Measurements from ENCODE around the gene PECR. TPM values are rescaled to one million over a fixed set of nuclear protein-coding genes. Genes with fewer than 3 reads are reported as not detected.
"Not testable (repeated sequence)": the region's sequence is repeated elsewhere in the genome, so short reads cannot be mapped to it uniquely, and the experiment has no call there.

Gene PECR
- total RNA-seq, 1 donor from 2014 or later: 32.2 TPM

DNA sequence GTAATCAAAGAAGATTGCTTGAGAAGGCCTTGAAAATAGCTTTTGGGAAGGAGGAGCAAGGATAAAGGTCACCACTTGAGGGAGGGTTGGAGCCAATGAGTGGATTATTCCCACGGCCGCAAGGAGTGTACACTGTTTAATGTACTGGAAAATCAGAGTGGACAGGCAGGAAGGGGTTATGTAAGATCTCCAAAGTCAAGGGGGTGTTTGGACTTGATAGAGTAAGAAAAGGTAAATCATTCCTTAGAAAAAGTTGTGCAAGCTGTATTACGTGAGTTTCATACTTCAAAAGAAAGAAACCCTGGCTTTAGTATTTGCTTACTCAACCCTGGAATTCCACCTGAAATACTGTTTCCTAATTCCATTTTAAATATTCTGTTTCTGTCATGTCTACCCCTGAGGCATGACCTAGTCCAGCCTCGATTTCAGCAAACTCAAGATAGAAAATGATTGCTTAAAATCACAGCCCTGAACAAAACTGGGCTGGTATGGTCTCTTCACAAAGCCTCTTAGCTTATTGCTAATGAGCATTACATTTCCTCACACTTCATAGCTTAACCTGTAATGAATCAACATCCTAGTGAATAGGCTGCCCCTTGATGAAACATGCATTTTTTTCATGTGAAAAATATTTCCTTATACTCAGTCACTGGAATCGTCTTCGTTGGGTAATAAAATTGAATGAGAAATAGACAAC, 69.3 kb downstream of the PECR start:
- Histone ChIP-seq H3K36me3 (no peaks in the 10 kb centered on the region), H3K9me3 (no peaks in the 10 kb centered on the region), H3K27me3 (no peaks in the 10 kb centered on the region), H3K4me3 (peak overlapping the region; percentile 67 to 95), H3K27ac (no peak overlapping the region), H3K4me1 (peaks cover 0 to 4% of the 10 kb centered on the region in 2 donors)
- TF ChIP-seq, protein P1, sequence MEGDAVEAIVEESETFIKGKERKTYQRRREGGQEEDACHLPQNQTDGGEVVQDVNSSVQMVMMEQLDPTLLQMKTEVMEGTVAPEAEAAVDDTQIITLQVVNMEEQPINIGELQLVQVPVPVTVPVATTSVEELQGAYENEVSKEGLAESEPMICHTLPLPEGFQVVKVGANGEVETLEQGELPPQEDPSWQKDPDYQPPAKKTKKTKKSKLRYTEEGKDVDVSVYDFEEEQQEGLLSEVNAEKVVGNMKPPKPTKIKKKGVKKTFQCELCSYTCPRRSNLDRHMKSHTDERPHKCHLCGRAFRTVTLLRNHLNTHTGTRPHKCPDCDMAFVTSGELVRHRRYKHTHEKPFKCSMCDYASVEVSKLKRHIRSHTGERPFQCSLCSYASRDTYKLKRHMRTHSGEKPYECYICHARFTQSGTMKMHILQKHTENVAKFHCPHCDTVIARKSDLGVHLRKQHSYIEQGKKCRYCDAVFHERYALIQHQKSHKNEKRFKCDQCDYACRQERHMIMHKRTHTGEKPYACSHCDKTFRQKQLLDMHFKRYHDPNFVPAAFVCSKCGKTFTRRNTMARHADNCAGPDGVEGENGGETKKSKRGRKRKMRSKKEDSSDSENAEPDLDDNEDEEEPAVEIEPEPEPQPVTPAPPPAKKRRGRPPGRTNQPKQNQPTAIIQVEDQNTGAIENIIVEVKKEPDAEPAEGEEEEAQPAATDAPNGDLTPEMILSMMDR (IDR thresholded peaks at IDR 0.05): no peak
- intact Hi-C loops (cut with DNase I): no loop called here
- no peak for DNase-seq (ENCODE audit: low spot score in 2 of 2)

DNA sequence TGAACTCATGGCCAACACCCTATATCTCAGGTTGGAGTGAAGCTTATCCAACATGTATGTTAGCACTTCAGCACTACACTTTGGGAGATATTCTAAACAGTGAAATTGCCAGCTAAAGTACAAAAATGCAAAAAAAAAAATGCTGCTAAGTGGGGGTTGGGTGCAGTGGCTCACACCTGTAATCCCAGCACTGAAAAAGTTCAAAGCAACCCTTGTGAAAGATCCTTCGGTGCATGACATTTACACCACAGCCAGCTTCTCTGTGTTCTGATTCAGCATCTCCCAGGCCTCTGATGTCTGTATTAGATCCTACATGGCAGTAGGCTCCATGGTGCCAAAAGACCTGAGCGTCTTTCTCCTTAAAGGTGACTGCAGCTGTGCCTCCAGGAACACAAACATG, 72.4 kb downstream of the PECR start:
- intact Hi-C loops (cut with DNase I): not testable (repeated sequence)

DNA sequence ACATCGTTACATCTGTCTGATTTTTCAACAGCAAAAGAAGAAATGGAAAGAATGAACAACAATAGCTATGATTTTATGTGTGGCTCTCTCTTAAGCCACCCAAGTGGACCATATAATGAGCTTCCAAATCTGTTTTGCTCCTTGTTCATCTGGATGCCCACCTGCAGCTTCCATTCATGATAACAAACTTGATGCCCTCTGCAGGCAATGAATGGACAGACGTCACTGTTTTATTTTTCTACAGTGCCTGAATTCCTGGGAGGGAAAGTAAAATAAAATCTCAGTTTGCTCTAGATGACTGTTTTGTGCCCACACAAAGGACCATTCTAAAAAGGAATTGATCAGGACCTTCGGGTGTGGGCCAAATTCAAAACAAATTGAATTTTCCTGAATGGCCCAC, 73.2 kb downstream of the PECR start:
- Histone ChIP-seq H3K36me3 (no peaks in the 10 kb centered on the region), H3K9me3 (no peaks in the 10 kb centered on the region), H3K4me1 (no peaks in the 10 kb centered on the region), H3K4me3 (no peak overlapping the region), H3K27ac (no peak overlapping the region), H3K27me3 (no peaks in the 10 kb centered on the region)
- no peak for DNase-seq (ENCODE audit: low spot score in 2 of 2)
- intact Hi-C loops (cut with DNase I): no loop called here
- TF ChIP-seq, protein P1 (IDR thresholded peaks at IDR 0.05): no peak

More for the DNA sequence above, 72.4 kb downstream of the PECR start:
- H3K9me3 ChIP-seq; H3K36me3 ChIP-seq; H3K27me3 ChIP-seq; H3K27ac ChIP-seq; H3K4me1 ChIP-seq; H3K4me3 ChIP-seq; DNase-seq (ENCODE audit: low spot score in 2 of 2): not testable (repeated sequence)

DNA sequence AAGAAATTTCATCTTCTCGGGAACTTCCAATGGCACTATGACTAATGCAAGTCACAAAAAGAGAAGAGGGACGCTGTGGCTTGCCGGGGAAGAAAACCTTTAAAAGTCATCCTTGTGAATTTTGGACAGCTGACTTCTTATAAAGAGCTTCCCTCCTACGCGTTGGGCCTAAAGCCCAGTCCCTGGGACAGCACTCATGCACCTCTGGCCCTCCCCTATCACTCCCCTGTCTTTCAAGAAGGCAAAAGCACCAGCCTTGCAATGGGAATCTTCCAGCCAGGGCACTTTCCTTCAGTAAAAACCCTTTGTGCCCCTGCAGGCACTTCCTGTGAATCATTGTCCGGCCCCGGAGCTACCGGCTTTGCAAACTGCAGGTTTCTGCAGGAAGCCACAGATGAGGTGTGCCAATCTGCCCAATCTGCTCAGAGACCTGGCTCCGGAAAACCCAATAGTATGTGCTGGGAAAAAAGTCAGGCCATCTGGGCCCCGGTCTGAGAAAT, 75.4 kb downstream of the PECR start:
- no peaks in the 10 kb centered on the region for H3K27me3 ChIP-seq
- intact Hi-C loops (cut with DNase I): no loop called here
- TF ChIP-seq, protein P1 (IDR thresholded peaks at IDR 0.05): no peak
- H3K4me3 ChIP-seq: no peak overlapping the region
- no peak for DNase-seq (ENCODE audit: low spot score in 2 of 2)
- H3K9me3 ChIP-seq: no peaks in the 10 kb centered on the region
- no peaks in the 10 kb centered on the region for H3K4me1 ChIP-seq
- no peaks in the 10 kb centered on the region for H3K36me3 ChIP-seq
- H3K27ac ChIP-seq: no peak overlapping the region

DNA sequence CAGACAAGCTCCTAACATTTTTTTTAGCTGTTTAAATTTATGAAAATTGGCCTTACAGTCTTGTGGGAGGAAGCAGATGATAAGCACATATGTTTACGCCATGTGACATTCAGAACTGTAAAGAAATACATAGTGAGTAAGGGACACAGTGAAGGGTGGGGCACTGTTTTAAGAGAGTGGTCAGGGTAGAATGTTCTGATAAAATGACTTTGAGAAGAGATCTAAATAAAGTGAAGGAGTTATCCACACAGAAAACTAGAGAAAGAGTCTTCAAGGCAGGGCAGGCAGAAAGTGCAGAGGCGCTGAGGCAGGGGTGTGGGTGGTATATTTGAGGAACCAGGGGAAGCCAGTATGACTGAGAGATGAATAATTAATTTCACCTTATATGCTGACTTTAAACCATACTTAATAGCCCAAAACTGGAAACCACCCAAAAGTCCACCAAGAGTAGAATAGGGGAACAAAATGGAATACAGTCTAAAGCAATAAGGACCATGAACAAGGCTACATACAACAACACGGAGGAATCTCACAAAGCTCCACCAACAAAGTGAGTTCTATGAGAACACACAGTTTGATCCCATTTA, 76.8 kb downstream of the PECR start:
- intact Hi-C loops (cut with DNase I): no loop called here
- TF ChIP-seq, protein P1 (IDR thresholded peaks at IDR 0.05): no peak
- DNase-seq (ENCODE audit: low spot score in 2 of 2): no peak

DNA sequence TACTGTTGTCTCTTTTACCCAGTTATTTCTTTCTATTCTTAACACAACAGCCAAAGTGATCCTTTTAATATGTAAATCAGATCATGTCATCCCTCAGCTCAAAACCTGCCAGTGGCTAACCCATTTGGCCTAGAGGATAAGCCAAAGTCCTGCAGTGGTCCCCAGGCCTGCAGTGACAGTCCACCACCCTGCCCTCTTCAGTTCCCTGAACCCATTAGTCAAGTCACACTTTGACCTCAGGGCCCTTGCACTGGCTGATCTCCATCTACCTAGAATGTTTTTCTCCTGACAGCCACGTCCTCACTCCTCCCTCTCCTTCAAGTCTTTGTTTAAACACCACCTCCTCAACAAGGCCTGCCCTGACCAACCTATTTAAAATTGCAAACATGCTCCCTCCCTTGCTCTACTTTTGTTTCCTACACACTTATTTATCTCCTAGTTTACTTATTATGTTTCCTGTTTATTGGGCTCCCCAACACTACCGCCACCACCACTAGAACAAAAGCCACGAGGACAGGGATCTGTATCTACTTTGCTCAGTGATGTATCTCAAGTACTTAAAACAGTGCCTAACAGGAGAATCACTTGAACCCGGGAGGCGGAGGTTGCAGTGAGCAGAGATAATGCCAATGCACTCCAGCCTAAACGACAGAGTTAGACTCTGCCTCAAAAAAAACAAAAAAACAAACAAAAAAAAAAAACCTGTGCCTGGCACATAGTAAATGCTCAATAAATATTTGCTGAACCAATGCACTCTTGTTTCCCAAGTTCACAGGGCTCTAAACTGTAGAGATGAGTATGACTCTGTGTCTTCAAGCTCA, 77.5 kb downstream of the PECR start:
- Histone ChIP-seq H3K9me3 (no peaks in the 10 kb centered on the region), H3K4me1 (no peaks in the 10 kb centered on the region), H3K36me3 (no peaks in the 10 kb centered on the region), H3K27ac (no peak overlapping the region), H3K27me3 (no peaks in the 10 kb centered on the region), H3K4me3 (no peak overlapping the region)
- intact Hi-C loops (cut with DNase I): no loop called here
- TF ChIP-seq, protein P1 (IDR thresholded peaks at IDR 0.05): no peak
- DNase-seq (ENCODE audit: low spot score in 2 of 2): no peak

More for the DNA sequence above, 76.8 kb downstream of the PECR start:
- no peak overlapping the region for H3K4me3 ChIP-seq
- no peaks in the 10 kb centered on the region for H3K27me3 ChIP-seq
- no peaks in the 10 kb centered on the region for H3K4me1 ChIP-seq
- H3K36me3 ChIP-seq: no peaks in the 10 kb centered on the region
- no peaks in the 10 kb centered on the region for H3K9me3 ChIP-seq
- H3K27ac ChIP-seq: no peak overlapping the region
